ENCODE data around the gene PTPN6. TPM values are rescaled to one million over a fixed set of nuclear protein-coding genes. Genes with fewer than 3 reads are reported as not detected.

PTPN6 gene
- total RNA-seq, 1 donor from 2014 or later: 17.8 TPM

Other genes with a start within 250 kb of the PTPN6 start
- 54.3 TPM for gene COPS7A, start 227.3 kb upstream of the PTPN6 start, total RNA-seq
- gene MLF2, start 198.2 kb upstream of the PTPN6 start, total RNA-seq: 122 TPM
- 234 TPM for gene PTMS, start 185.0 kb upstream of the PTPN6 start, total RNA-seq
- gene LAG3, start 178.8 kb upstream of the PTPN6 start, total RNA-seq: not detected
- 2.2 TPM for gene CD4, start 161.8 kb upstream of the PTPN6 start, total RNA-seq
- 0.76 TPM for gene GPR162, start 129.5 kb upstream of the PTPN6 start, total RNA-seq
- 1.7 TPM for gene P3H3, start 122.9 kb upstream of the PTPN6 start, total RNA-seq
- gene GNB3, start 110.4 kb upstream of the PTPN6 start, total RNA-seq: not detected
- 13.9 TPM for gene CDCA3, start 100.1 kb upstream of the PTPN6 start, total RNA-seq
- 91.1 TPM for gene USP5, start 99.2 kb upstream of the PTPN6 start, total RNA-seq
- gene TPI1, start 83.8 kb upstream of the PTPN6 start, total RNA-seq: 629 TPM
- gene SPSB2, start 78.1 kb upstream of the PTPN6 start, total RNA-seq: 6.4 TPM
- gene LRRC23, start 46.5 kb upstream of the PTPN6 start, total RNA-seq: 3.2 TPM
- gene ENO2, start 36.8 kb upstream of the PTPN6 start, total RNA-seq: 3.7 TPM
- 29.1 TPM for gene ATN1, start 23.4 kb upstream of the PTPN6 start, total RNA-seq
- not detected for gene RNU7-1, start 7.5 kb upstream of the PTPN6 start, total RNA-seq
- 84.0 TPM for gene C12orf57, start 7.3 kb upstream of the PTPN6 start, total RNA-seq
- 221 TPM for gene PHB2, start 19.3 kb downstream of the PTPN6 start, total RNA-seq
- gene EMG1, start 19.6 kb downstream of the PTPN6 start, total RNA-seq: 53.9 TPM
- 40.3 TPM for gene LPCAT3, start 67.1 kb downstream of the PTPN6 start, total RNA-seq
- 36.5 TPM for gene C1S, start 109.4 kb downstream of the PTPN6 start, total RNA-seq
- gene C1R, start 141.1 kb downstream of the PTPN6 start, total RNA-seq: 76.2 TPM
- 22.7 TPM for gene C1RL, start 157.9 kb downstream of the PTPN6 start, total RNA-seq
- gene RBP5, start 177.5 kb downstream of the PTPN6 start, total RNA-seq: 0.76 TPM
- gene CLSTN3, start 179.0 kb downstream of the PTPN6 start, total RNA-seq: 12.8 TPM
- gene PEX5, start 238.3 kb downstream of the PTPN6 start, total RNA-seq: 21.6 TPM

Measured in esophagus mucosa (tissue), 1 donor.